SK-N-SH treated with all-trans-retinoic acid at 6 μM for 48 hours (cell line): Measurements from ENCODE around the gene HSPA9.

Experiments used
- ARNTL ChIP-seq: fragments of 450-650 bp; formaldehyde crosslinking; IDR thresholded peaks from 2 replicates; pipeline ENCODE4 v1.5.0; 2020; ENCODE audit warnings: low read depth, mild to moderate bottlenecking, moderate library complexity, borderline replicate concordance
- BACH2 ChIP-seq: fragments of 250-450 bp; sonication (Bioruptor Pico); IDR thresholded peaks from 2 replicates; pipeline ENCODE4 v1.9.0; 2021; ENCODE audit warnings: mild to moderate bottlenecking, borderline replicate concordance
- ESRRG ChIP-seq: fragments of 250-450 bp; sonication (Bioruptor Pico); IDR thresholded peaks from 2 replicates; pipeline ENCODE4 v1.6.1; 2021; ENCODE audit warnings: mild to moderate bottlenecking
- ISL1 ChIP-seq: fragments of 250-450 bp; sonication (Bioruptor Pico); IDR thresholded peaks from 2 replicates; pipeline ENCODE4 v2.1.2; 2022; ENCODE audit warnings: mild to moderate bottlenecking, moderate library complexity
- PPARA ChIP-seq: fragments of 250-450 bp; sonication (Bioruptor Pico); IDR thresholded peaks from 2 replicates; pipeline ENCODE4 v1.5.0; 2020; ENCODE audit warnings: mild to moderate bottlenecking, borderline replicate concordance
- SNAI2 ChIP-seq: fragments of 250-450 bp; sonication (Bioruptor Pico); IDR thresholded peaks from 2 replicates; pipeline ENCODE4 v1.5.0; 2020; ENCODE audit warnings: mild to moderate bottlenecking, moderate library complexity
- TOX ChIP-seq: fragments of 250-450 bp; sonication (Bioruptor Pico); IDR thresholded peaks from 2 replicates; pipeline ENCODE4 v1.8.0; 2021; ENCODE audit warnings: mild to moderate bottlenecking, moderate library complexity, borderline replicate concordance
- ZFP30 ChIP-seq: fragments of 450-650 bp; formaldehyde crosslinking; IDR thresholded peaks from 2 replicates; pipeline ENCODE4 v1.5.0; 2022; ENCODE audit warnings: mild to moderate bottlenecking, moderate library complexity
- ZNF565 ChIP-seq: fragments of 450-650 bp; formaldehyde crosslinking; conservative IDR thresholded peaks from 2 replicates; pipeline ENCODE4 v1.5.0; 2020; ENCODE audit warnings: low read depth, mild to moderate bottlenecking, moderate library complexity
- ZNF8 ChIP-seq: fragments of 450-650 bp; formaldehyde crosslinking; IDR thresholded peaks from 2 replicates; pipeline ENCODE4 v1.5.0; 2020; ENCODE audit warnings: mild to moderate bottlenecking, moderate library complexity
- TF ChIP-seq, protein P1 (sequence below): fragments of 250-450 bp; sonication (Bioruptor Pico); IDR thresholded peaks from 2 replicates; pipeline ENCODE4 v1.8.0; 2020; ENCODE audit warnings: mild to moderate bottlenecking, moderate library complexity, borderline replicate concordance
- TF ChIP-seq, protein P2 (sequence below): fragments of 250-450 bp; sonication (Bioruptor Pico); IDR thresholded peaks from 2 replicates; pipeline ENCODE4 v1.5.1; 2020; ENCODE audit warnings: low read depth, mild to moderate bottlenecking, moderate library complexity
- TF ChIP-seq, protein P3 (sequence below): fragments of 250-450 bp; sonication (Bioruptor Pico); IDR thresholded peaks from 2 replicates; pipeline ENCODE4 v1.5.1; 2021; ENCODE audit warnings: mild to moderate bottlenecking, moderate library complexity

DNA sequence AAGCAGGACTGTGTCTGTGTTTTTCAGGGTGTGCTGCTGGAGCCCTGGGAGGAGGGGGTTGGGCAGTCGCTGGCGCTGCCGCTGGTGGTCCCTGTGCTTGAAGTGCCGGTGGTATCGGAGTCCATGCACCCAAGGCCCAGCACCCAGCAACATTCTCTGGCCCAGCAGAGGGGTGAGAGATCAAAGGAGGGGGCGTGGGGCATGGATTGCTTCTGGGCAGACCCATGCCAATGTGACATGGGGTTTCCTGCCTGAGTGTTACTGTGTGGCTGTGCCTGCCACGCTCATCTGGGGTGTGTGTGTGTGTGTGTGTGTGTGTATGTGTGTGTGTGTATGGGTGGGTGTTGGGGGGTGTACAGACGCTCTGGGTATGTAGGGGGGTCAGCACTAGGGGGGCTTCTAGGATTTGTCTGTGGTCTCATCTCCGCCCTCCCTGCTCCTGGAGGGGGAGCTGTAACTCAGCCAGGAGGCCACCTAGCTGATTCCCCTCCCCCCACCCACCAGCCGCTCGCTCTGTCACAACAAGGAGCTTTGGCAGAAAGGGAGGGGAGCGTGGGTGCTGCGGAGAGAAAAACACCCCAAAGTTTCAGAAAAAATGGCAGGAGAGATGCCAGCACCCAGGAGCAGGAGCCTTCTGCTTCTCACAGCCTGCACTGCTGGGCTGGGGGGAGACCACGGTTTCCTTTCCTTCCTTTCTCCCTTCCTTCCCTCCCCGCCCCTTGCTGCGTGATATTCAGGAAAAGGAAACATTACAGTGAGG lies 35.9 kb upstream of the HSPA9 start:
- TF ChIP-seq, protein P1, sequence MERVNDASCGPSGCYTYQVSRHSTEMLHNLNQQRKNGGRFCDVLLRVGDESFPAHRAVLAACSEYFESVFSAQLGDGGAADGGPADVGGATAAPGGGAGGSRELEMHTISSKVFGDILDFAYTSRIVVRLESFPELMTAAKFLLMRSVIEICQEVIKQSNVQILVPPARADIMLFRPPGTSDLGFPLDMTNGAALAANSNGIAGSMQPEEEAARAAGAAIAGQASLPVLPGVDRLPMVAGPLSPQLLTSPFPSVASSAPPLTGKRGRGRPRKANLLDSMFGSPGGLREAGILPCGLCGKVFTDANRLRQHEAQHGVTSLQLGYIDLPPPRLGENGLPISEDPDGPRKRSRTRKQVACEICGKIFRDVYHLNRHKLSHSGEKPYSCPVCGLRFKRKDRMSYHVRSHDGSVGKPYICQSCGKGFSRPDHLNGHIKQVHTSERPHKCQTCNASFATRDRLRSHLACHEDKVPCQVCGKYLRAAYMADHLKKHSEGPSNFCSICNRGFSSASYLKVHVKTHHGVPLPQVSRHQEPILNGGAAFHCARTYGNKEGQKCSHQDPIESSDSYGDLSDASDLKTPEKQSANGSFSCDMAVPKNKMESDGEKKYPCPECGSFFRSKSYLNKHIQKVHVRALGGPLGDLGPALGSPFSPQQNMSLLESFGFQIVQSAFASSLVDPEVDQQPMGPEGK (CRISPR knock-in tag), result no peak
- TF ChIP-seq PPARA (CRISPR knock-in tag), result no peak
- TF ChIP-seq ZNF565 (CRISPR knock-in tag), result no peak
- no peak for TF ChIP-seq SNAI2 (CRISPR knock-in tag)
- TF ChIP-seq ARNTL (CRISPR knock-in tag), result no peak
- no peak for TF ChIP-seq TOX (CRISPR knock-in tag)
- TF ChIP-seq ESRRG, result no peak
- TF ChIP-seq, protein P2, sequence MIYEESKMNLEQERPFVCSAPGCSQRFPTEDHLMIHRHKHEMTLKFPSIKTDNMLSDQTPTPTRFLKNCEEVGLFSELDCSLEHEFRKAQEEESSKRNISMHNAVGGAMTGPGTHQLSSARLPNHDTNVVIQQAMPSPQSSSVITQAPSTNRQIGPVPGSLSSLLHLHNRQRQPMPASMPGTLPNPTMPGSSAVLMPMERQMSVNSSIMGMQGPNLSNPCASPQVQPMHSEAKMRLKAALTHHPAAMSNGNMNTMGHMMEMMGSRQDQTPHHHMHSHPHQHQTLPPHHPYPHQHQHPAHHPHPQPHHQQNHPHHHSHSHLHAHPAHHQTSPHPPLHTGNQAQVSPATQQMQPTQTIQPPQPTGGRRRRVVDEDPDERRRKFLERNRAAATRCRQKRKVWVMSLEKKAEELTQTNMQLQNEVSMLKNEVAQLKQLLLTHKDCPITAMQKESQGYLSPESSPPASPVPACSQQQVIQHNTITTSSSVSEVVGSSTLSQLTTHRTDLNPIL, result no peak
- no peak for TF ChIP-seq BACH2 (CRISPR knock-in tag)
- TF ChIP-seq ISL1, result no peak
- no peak for TF ChIP-seq ZNF8 (CRISPR knock-in tag)
- TF ChIP-seq ZFP30 (CRISPR knock-in tag), result no peak
- TF ChIP-seq, protein P3, sequence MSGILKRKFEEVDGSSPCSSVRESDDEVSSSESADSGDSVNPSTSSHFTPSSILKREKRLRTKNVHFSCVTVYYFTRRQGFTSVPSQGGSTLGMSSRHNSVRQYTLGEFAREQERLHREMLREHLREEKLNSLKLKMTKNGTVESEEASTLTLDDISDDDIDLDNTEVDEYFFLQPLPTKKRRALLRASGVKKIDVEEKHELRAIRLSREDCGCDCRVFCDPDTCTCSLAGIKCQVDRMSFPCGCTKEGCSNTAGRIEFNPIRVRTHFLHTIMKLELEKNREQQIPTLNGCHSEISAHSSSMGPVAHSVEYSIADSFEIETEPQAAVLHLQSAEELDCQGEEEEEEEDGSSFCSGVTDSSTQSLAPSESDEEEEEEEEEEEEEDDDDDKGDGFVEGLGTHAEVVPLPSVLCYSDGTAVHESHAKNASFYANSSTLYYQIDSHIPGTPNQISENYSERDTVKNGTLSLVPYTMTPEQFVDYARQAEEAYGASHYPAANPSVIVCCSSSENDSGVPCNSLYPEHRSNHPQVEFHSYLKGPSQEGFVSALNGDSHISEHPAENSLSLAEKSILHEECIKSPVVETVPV, result no peak
